Femur (tissue), 1 donor: ENCODE results near the gene PRRG2.

Experiments used
- DNase-seq: peaks from one replicate; pipeline ENCODE4 v3.0.0-alpha.2; 2017

PRRG2 gene

GRCh38 chr19:49557641-49558325 is 23.3 kb upstream of the PRRG2 start:
- DNase-seq, result no peak

GRCh38 chr19:49558591-49558990 is 22.5 kb upstream of the PRRG2 start:
- no peak for DNase-seq

- DNase-seq, result no peak
Measured at GRCh38 chr19:49559443-49559842, 21.7 kb upstream of the PRRG2 start.

GRCh38 chr19:49559928-49560327 is 21.2 kb upstream of the PRRG2 start:
- no peak for DNase-seq

DNA sequence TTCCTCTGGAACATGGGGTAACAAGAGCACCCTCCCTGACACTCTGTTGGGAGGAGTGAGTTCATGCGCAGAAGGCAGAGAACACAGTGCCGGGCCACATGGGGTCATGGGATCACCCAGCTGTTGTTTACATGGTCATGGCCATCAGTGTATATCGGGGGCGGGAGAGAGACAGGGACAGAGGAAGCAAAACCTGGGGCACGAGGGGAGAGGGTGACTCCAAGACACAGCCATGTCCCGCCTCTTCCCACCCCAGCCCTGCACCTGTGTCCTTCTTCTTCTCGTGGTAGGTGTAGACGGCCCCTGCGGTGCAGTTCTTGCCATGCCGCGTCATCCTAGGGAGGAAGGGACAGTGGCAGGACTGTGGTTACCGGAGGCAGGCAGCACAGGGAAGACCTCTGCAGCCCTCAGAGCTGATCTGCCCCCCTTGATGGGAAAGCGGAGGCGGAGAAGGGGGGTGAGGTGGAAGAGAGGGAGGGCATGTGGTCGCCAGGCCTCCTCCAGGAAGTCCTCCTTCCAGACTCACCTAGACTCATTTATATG is 20.7 kb upstream of the PRRG2 start:
- DNase-seq, result peak; percentile 47

- no peak for DNase-seq
Measured at GRCh38 chr19:49564616-49565045, 16.5 kb upstream of the PRRG2 start.

DNA sequence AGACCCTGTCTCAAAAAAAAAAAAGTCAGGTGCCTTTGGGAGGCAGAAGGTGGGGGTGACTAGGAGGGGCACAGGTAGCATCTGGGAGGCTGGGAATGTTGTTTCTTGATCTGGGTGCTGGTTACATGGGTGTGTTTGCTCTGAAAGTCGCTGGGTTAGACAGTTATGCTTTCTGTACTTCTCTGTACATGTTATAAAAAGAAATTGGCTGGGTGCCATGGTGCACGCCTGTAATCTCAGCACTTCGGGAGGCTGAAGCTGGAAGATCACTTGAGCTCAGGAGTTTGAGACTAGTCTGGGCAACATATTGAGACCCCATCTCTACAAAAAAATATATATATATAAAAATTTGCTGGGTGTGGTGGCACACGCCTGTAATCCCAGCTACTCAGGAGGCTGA is 15.9 kb upstream of the PRRG2 start:
- DNase-seq, result no peak

DNA sequence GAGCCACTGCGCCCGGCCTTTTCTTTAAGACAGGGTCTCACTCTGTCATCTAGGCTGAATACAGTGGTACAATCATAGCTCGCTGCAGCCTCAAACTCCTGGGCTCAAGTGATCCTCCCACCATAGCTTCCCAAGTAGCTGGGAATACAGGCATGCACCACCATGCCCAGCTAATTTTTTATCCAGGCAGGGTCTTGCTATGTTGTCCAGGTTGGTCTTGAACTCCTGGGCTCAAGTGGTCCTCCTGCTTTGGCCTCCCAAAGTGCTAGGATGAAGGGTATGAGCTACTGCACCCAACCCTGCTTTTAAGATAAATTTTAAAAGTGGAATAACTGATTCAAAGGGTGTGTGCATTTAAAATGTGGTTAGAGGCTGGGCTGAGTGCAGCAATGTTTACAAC is 14.8 kb upstream of the PRRG2 start:
- no peak for DNase-seq

GRCh38 chr19:49567861-49568441 is 13.2 kb upstream of the PRRG2 start:
- peak; percentile 44 for DNase-seq

DNA sequence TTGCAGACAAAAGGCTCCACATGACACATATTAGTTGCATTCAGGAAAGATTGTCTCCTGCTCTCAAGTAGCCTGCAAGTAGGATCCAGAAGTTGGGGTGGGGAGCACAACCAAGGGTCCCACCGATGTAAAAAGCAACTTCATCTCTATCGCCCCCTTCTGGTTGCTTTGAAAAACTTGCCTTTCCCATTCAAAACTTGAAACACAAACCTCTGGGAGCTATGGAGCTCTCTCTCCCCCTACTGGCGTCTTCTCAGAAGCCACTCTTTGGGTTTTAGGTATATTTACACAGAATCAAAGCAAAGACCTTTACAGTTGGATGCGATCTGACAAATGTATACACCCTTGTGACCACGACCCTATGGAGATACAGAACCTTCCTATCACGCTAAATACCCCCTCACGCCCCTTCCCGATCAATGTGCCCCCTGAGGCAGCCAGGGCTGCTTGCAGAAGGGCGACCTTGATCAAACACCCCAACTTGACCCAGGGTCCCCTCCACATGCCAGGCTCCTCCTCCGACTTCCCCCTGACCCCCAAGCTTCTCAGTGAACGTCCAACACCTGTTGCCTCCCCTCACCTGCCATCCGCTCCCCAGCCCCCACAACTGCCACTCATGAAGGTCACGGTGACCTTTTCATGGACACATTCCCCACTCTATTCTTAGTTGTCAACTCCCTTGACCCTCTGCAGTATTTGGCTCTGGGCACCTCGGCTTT is 10.8 kb upstream of the PRRG2 start:
- peak; percentile 78 for DNase-seq

- DNase-seq, result peak; percentile 46
Measured at GRCh38 chr19:49570997-49571676, 10.0 kb upstream of the PRRG2 start.

DNA sequence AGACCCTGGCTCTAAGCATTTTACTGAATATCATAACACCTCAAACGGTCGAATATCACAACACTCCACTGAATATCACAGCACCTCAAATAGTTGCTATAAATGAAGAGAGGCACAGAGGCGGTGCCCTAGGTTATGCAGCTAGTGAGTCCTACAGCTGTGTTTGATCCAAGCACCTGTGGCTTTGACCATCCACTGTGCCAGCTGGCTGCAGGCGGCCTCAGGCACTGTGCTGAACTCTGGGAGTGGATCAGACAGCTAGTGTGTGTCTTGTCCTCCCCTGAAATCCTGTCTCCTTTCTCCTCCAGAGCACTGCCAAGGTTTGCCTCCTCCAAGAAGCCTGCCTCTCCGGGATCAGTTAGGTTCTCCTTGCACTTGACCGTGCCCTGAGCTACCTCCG is 8.1 kb upstream of the PRRG2 start:
- no peak for DNase-seq

- DNase-seq, result no peak
Measured at GRCh38 chr19:49573425-49573824, 7.7 kb upstream of the PRRG2 start.

GRCh38 chr19:49574206-49574755 is 6.8 kb upstream of the PRRG2 start:
- DNase-seq, result no peak

GRCh38 chr19:49579193-49579592 is 1.9 kb upstream of the PRRG2 start:
- no peak for DNase-seq

GRCh38 chr19:49579947-49580263 is 1.2 kb upstream of the PRRG2 start:
- DNase-seq, result no peak

DNA sequence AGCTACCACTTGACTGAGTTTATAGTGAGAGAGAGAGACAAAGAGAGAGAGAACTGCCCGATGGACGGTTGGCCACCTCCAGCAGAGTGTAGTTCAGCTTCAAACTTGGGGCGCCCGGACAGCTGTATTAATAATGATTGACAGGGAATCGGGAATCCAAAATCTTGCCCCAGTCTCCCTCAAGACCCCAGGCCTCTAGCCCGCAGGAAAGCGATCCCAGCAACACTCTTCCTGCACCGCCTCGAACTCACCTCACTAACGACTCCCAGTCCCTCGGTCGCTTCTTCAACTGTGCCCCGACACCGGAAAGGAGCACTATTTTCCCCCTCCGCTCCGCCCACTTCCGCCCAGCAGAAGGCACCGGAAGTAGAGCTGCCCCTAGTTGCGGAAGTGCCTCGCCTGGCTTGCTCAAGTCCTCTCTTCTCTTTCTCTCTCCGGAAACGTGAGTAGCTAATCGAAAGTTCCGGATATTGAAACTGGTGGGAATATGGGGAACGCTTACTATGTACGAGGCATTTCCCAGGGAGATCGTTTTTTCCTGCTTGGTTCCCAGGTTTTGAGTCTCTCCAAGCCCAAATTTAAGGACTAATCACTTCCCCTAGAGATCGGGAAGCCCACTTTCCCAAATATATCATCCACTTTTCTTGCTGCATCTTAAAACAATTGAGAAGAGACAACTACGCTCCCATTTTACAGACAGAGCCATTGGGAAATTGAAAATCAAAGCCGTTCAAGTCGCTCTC is 681 bp upstream of the PRRG2 start, which contains the start of gene NOSIP:
TSS of gene NOSIP (minus strand) at position 293 of the 743 bp plus-strand sequence. CDS start 19,865 bp downstream, outside the sequence.
- DNase-seq, result peak; percentile 97

GRCh38 chr19:49583239-49583638 is 2.1 kb downstream of the PRRG2 start:
- no peak for DNase-seq

- no peak for DNase-seq
Measured at GRCh38 chr19:49585023-49585422, 3.9 kb downstream of the PRRG2 start.

DNA sequence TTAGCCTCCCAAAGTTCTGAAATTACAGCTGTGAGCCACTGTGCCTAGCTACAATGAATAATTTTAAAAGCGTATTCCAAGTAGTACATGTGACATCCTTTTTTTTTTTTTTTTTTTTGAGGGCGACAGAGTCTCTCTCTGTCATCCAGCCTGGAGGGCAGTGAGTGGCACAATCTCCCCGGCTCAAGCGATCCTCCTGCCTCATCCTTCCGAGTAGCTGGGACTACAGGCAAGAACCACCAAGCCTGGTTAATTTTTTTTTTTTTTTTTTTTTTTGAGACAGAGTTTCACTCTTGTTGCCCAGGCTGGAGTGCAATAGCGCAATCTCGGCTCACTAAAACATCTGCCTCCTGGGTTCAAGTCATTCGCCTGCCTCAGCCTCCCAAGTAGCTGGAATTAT is 6.1 kb downstream of the PRRG2 start:
- no peak for DNase-seq

GRCh38 chr19:49588365-49589122 is 7.4 kb downstream of the PRRG2 start:
- no peak for DNase-seq
